ENCODE results near the gene SMIM35. TPM values are rescaled to one million over a fixed set of nuclear protein-coding genes. Genes with fewer than 3 reads are reported as not detected.

Gene SMIM35
- total RNA-seq, 1 experiment from 2014 or later: not detected

DNA sequence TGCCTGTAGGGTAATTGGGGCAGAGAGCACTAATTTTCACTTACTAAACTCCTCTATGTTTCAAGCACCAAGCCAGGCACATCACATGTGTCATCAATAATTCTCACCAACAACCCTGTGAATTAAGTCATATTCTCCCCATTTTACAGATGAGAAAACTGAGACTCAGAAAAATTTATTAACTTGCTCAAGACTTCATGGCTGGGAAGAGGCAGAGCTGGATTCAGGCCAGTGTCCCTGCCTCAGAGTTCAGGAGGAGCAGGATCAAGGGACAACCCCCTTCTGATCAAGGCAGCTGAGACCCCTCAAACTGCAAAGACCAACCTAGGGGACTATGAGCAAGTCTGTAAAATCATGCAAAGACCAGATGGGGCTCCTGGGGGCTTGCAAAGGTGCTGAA, 2.1 kb downstream of the SMIM35 start:
- TF ChIP-seq EZH2phosphoT487 (IDR thresholded peaks at IDR 0.05; ENCODE audit: borderline replicate concordance, low read length) (no peak), CTCF (conservative IDR thresholded peaks at IDR 0.05; ENCODE audit: low read depth, low read length) (no peak), EZH2 (IDR thresholded peaks at IDR 0.05; ENCODE audit: low read length, unreplicated experiment) (no peak)
- Histone ChIP-seq H3K4me3 (ENCODE audit: low read length) (no peak overlapping the region), H3K9me2 (replicated peaks; ENCODE audit: low read length) (no peaks in the 10 kb centered on the region), H4K20me1 (ENCODE audit: low read length) (no peaks in the 10 kb centered on the region), H3K9ac (ENCODE audit: low read length) (no peak overlapping the region), H3F3A (ENCODE audit: low read length, unreplicated experiment) (no peaks in the 10 kb centered on the region), H3K36me3 (ENCODE audit: low read depth, low read length) (no peaks in the 10 kb centered on the region), H3K79me2 (ENCODE audit: low read length) (no peaks in the 10 kb centered on the region), H3K4me2 (ENCODE audit: low read length) (no peak overlapping the region), H3K9me3 (ENCODE audit: low read length) (no peaks in the 10 kb centered on the region), H3K27me3 (ENCODE audit: low read length) (peaks cover 43% of the 10 kb centered on the region), H3K4me1 (ENCODE audit: insufficient read depth, low read length) (no peaks in the 10 kb centered on the region), H2AFZ (ENCODE audit: low read length) (no peak overlapping the region), H3K27ac (ENCODE audit: low read length) (no peak overlapping the region)
- ATAC-seq (no peak), DNase-seq (no peak)
- intact Hi-C loops (cut with micrococcal nuclease): no loop called here
- POLR2A ChIA-PET (ENCODE audit: unreplicated experiment): no interaction called here
- CTCF ChIA-PET: no interaction called here
- no TSS peak for BruUV-seq (replicated peaks)

DNA sequence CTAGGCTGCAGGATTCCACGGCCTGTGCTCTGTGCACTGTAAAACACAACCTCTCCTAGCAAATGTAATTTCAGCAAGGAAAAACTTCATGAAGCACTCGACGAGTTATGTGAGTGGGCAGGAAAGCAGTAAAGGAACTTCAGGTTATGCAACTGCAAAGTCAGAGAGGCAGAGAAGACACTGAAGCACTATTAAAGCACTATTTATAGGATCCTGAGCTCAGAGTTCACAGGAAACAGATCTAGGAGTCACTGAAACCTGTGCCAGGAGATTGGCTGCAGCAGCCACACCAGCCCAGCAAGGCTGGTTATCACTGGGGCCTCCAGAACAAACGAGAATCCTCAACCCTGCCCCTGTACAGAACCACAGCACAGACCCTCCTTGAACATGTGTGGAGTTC, 2.5 kb downstream of the SMIM35 start:
- ChIA-PET CTCF (no interaction called here), POLR2A (ENCODE audit: unreplicated experiment) (no interaction called here)
- no peaks in the 10 kb centered on the region for H3K36me3 ChIP-seq (ENCODE audit: low read depth, low read length)
- ATAC-seq (no peak), DNase-seq (peak; percentile 36)
- H3K9ac ChIP-seq (ENCODE audit: low read length): no peak overlapping the region
- no peaks in the 10 kb centered on the region for H3K4me1 ChIP-seq (ENCODE audit: insufficient read depth, low read length)
- H3K27ac ChIP-seq (ENCODE audit: low read length): no peak overlapping the region
- H3K79me2 ChIP-seq (ENCODE audit: low read length): no peaks in the 10 kb centered on the region
- BruUV-seq (replicated peaks): no TSS peak
- H4K20me1 ChIP-seq (ENCODE audit: low read length): no peaks in the 10 kb centered on the region
- no peaks in the 10 kb centered on the region for H3F3A ChIP-seq (ENCODE audit: low read length, unreplicated experiment)
- intact Hi-C loops (cut with micrococcal nuclease): no loop called here
- no peak overlapping the region for H3K4me2 ChIP-seq (ENCODE audit: low read length)
- TF ChIP-seq EZH2 (IDR thresholded peaks at IDR 0.05; ENCODE audit: low read length, unreplicated experiment) (no peak), CTCF (conservative IDR thresholded peaks at IDR 0.05; ENCODE audit: low read depth, low read length) (no peak), EZH2phosphoT487 (IDR thresholded peaks at IDR 0.05; ENCODE audit: borderline replicate concordance, low read length) (no peak)
- peaks cover 47% of the 10 kb centered on the region for H3K27me3 ChIP-seq (ENCODE audit: low read length)
- H3K9me2 ChIP-seq (replicated peaks; ENCODE audit: low read length): no peaks in the 10 kb centered on the region
- H3K4me3 ChIP-seq (ENCODE audit: low read length): no peak overlapping the region
- H2AFZ ChIP-seq (ENCODE audit: low read length): no peak overlapping the region
- H3K9me3 ChIP-seq (ENCODE audit: low read length): no peaks in the 10 kb centered on the region

DNA sequence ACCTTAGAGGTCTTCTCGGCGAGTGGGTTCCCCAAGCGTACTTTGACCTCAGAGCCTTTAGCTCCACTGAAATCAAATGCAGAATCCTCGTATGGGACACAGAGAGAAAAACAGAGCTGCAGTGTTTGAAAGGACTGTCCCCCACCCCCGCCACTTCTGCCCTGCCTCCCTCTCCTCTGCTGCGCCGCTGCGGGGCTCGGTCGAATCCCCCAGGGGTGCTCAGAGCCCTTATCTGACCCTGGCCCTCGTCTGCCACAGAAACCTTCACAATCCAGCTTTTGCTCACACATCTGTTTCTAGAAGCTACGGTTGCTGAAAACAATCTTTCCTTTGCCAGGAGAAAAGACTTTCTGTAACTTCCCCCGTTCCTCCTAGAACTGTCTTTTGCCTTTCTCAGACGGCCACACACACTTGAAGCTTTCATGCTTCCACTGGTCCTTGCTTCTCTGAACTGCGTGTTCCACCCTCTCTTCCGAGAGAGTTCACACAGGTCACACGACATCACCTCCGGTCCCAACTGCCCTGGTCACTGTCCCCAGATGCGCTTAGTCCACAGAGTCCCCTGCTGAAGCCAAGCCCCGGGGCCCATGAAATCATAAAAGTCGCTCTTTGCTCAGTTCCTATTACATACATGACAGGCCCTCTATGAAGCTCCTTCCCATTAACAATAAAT, 3.7 kb downstream of the SMIM35 start:
- DNase-seq: no peak
- BruUV-seq (replicated peaks): no TSS peak
- Histone ChIP-seq H3K27ac (ENCODE audit: low read length) (no peak overlapping the region), H3K4me1 (ENCODE audit: insufficient read depth, low read length) (no peaks in the 10 kb centered on the region), H3F3A (ENCODE audit: low read length, unreplicated experiment) (no peaks in the 10 kb centered on the region), H3K4me3 (ENCODE audit: low read length) (no peak overlapping the region), H3K9ac (ENCODE audit: low read length) (no peak overlapping the region), H2AFZ (ENCODE audit: low read length) (no peak overlapping the region), H3K27me3 (ENCODE audit: low read length) (peaks cover 59% of the 10 kb centered on the region), H3K79me2 (ENCODE audit: low read length) (no peaks in the 10 kb centered on the region), H3K36me3 (ENCODE audit: low read depth, low read length) (no peaks in the 10 kb centered on the region), H4K20me1 (ENCODE audit: low read length) (no peaks in the 10 kb centered on the region), H3K9me3 (ENCODE audit: low read length) (no peaks in the 10 kb centered on the region), H3K9me2 (replicated peaks; ENCODE audit: low read length) (no peaks in the 10 kb centered on the region), H3K4me2 (ENCODE audit: low read length) (no peak overlapping the region)
- intact Hi-C loops (cut with micrococcal nuclease): no loop called here
- POLR2A ChIA-PET (ENCODE audit: unreplicated experiment): no interaction called here
- no peak for ATAC-seq
- no peak for TF ChIP-seq EZH2 (IDR thresholded peaks at IDR 0.05; ENCODE audit: low read length, unreplicated experiment)
- TF ChIP-seq CTCF (conservative IDR thresholded peaks at IDR 0.05; ENCODE audit: low read depth, low read length): no peak
- no peak for TF ChIP-seq EZH2phosphoT487 (IDR thresholded peaks at IDR 0.05; ENCODE audit: borderline replicate concordance, low read length)
- CTCF ChIA-PET: no interaction called here

Measured in PC-3 (cell line).